ENCODE results near the gene CCDC177.

Gene CCDC177

GRCh38 chr14:69525896-69526295 lies 48.8 kb downstream of the CCDC177 start:
- DNase-seq = no peak

GRCh38 chr14:69522026-69522425 lies 52.6 kb downstream of the CCDC177 start:
- no peak for DNase-seq

Measured in NCI-H226 (cell line).